SK-N-SH (cell line): ENCODE data around the gene LY6G6C. TPM values are rescaled to one million over a fixed set of nuclear protein-coding genes. Genes with fewer than 3 reads are reported as not detected.

ENCODE experiments used
- CTCF ChIA-PET: fragments of 300-600, 350-600 bp; formaldehyde crosslinking; extraction: SDS; loops from one replicate; lab custom pipeline; 2021; lab: Yijun Ruan, JAX
- POLR2A ChIA-PET: fragments of 350-600 bp; sonication (Branson Sonifier 250); formaldehyde crosslinking; extraction: SDS; loops from one replicate; lab custom pipeline; 2020; ENCODE audit warnings: antibody characterized with exemption, inconsistent platforms; lab: Yijun Ruan, JAX
- DNase-seq: peaks from one replicate; pipeline ENCODE4 v3.0.0; 2012
- H2AFZ ChIP-seq: fragments of 200-600 bp; sonication (generic); 2 replicates; pipeline ENCODE4 v1.8.1; 2016; ENCODE audit warnings: antibody characterized with exemption, mild to moderate bottlenecking, low read depth
- H3F3A ChIP-seq: fragments of 200-600 bp; sonication (generic); replicated peaks from 2 replicates; pipeline ENCODE3; 2016; ENCODE audit warnings: antibody characterized with exemption, mild to moderate bottlenecking; ENCODE audit not compliant: insufficient read depth
- H3K27ac ChIP-seq, 2 experiments: fragments of 200-500 bp in 1 of 2; fragments of 200-600 bp in 1 of 2; sonication (Bioruptor generic) in 1 of 2; sonication (generic), shearing (Covaris generic) in 1 of 2; 2 replicates each; pipeline versions ENCODE4 v1.5.1 to v1.6.1; 2014 to 2016; ENCODE audit warnings: low read depth in 2 of 2, inconsistent platforms in 1 of 2, low read length in 1 of 2, mild to moderate bottlenecking in 1 of 2, mixed read lengths in 1 of 2
- H3K27me3 ChIP-seq: fragments of 200-600 bp; sonication (generic), shearing (Covaris generic); 2 replicates; pipeline ENCODE4 v1.6.1; 2016; ENCODE audit warnings: mixed run types; ENCODE audit not compliant: insufficient read depth
- H3K36me3 ChIP-seq, 2 experiments: fragments of 200-500 bp in 1 of 2; fragments of 200-600 bp in 1 of 2; sonication (Bioruptor generic) in 1 of 2; sonication (generic) in 1 of 2; replicated peaks in 1 of 2; 2 replicates each; pipeline versions ENCODE3 to v1.5.1; 2014 to 2016; ENCODE audit warnings: low read length in 1 of 2, mild to moderate bottlenecking in 1 of 2; ENCODE audit not compliant: insufficient read depth in 2 of 2, control insufficient read depth in 1 of 2
- H3K4me1 ChIP-seq, 2 experiments: fragments of 200-500 bp in 1 of 2; fragments of 200-600 bp in 1 of 2; sonication (Bioruptor generic) in 1 of 2; sonication (generic), shearing (Covaris generic) in 1 of 2; 2 replicates each; pipeline versions ENCODE4 v1.5.1 to v1.6.1; 2014 to 2016; ENCODE audit warnings: low read depth in 1 of 2, low read length in 1 of 2, mixed run types in 1 of 2; ENCODE audit not compliant: insufficient read depth in 2 of 2, control insufficient read depth in 1 of 2
- H3K4me2 ChIP-seq: fragments of 200-600 bp; sonication (generic), shearing (Covaris generic); 2 replicates; pipeline ENCODE4 v1.6.1; 2017; ENCODE audit warnings: mixed run types
- H3K4me3 ChIP-seq, 2 experiments: fragments of 200-500 bp in 1 of 2; fragments of 200-600 bp in 1 of 2; sonication (Bioruptor generic) in 1 of 2; sonication (generic), shearing (Covaris generic) in 1 of 2; 2 replicates each; pipeline versions ENCODE4 v1.5.1 to v1.8.1; 2014 to 2016; ENCODE audit warnings: low read depth in 2 of 2, inconsistent platforms in 1 of 2, low read length in 1 of 2, mild to moderate bottlenecking in 1 of 2, mixed read lengths in 1 of 2, moderate library complexity in 1 of 2
- H3K79me2 ChIP-seq: fragments of 200-600 bp; sonication (generic); 2 replicates; pipeline ENCODE4 v1.8.1; 2017; ENCODE audit warnings: mild to moderate bottlenecking; ENCODE audit not compliant: insufficient read depth
- H3K9ac ChIP-seq: fragments of 200-600 bp; sonication (generic); 2 replicates; pipeline ENCODE4 v1.6.1; 2017; ENCODE audit warnings: mixed run types
- H3K9me2 ChIP-seq: fragments of 200-600 bp; sonication (generic); 2 replicates; pipeline ENCODE4 v1.6.1; 2017; ENCODE audit warnings: mixed run types
- H3K9me3 ChIP-seq: fragments of 200-600 bp; sonication (generic); 2 replicates; pipeline ENCODE4 v1.6.1; 2017; ENCODE audit warnings: mixed run types, mild to moderate bottlenecking, moderate library complexity
- H4K20me1 ChIP-seq: fragments of 200-600 bp; sonication (generic); 2 replicates; pipeline ENCODE4 v1.6.1; 2017; ENCODE audit warnings: mild to moderate bottlenecking, mixed run types; ENCODE audit not compliant: insufficient read depth
- CHD2 ChIP-seq: fragments of 150-350 bp; IDR thresholded peaks from 2 replicates; pipeline ENCODE4 v1.6.1; 2018; ENCODE audit warnings: low read length; ENCODE audit not compliant: partially characterized antibody
- ELF1 ChIP-seq: IDR thresholded peaks from 2 replicates; pipeline ENCODE4 v1.4.0; 2012
- FOXJ3 ChIP-seq: sonication (generic); formaldehyde crosslinking; IDR thresholded peaks from 2 replicates; pipeline ENCODE4 v1.5.1; 2020; ENCODE audit warnings: mild to moderate bottlenecking, missing genetic modification reagents
- MEF2A ChIP-seq: IDR thresholded peaks from 2 replicates; pipeline ENCODE4 v1.4.0; 2012; ENCODE audit warnings: low read depth, borderline replicate concordance
- MXI1 ChIP-seq: IDR thresholded peaks from 2 replicates; pipeline ENCODE4 v1.6.1; 2012; ENCODE audit warnings: mild to moderate bottlenecking, low read depth, low read length, improper control_type of control experiment
- NFIC ChIP-seq: IDR thresholded peaks from 2 replicates; pipeline ENCODE4 v1.4.0; 2012; ENCODE audit warnings: borderline replicate concordance
- NRF1 ChIP-seq: IDR thresholded peaks from 2 replicates; pipeline ENCODE4 v1.6.1; 2012; ENCODE audit warnings: low read depth, mild to moderate bottlenecking, low read length
- POLR2AphosphoS5 ChIP-seq: IDR thresholded peaks from 2 replicates; pipeline ENCODE4 v1.6.1; 2012; ENCODE audit warnings: low read depth, low read length
- RAD21 ChIP-seq: IDR thresholded peaks from 2 replicates; pipeline ENCODE4 v1.6.1; 2012; ENCODE audit warnings: mild to moderate bottlenecking, low read length
- RCOR1 ChIP-seq: fragments of 150-350 bp; IDR thresholded peaks from 2 replicates; pipeline ENCODE4 v1.6.1; 2017; ENCODE audit warnings: antibody characterized with exemption, low read length
- SIN3A ChIP-seq: IDR thresholded peaks from 2 replicates; pipeline ENCODE4 v1.6.1; 2012; ENCODE audit warnings: low read depth, mild to moderate bottlenecking, low read length, moderate library complexity, borderline replicate concordance
- TCF12 ChIP-seq: IDR thresholded peaks from 2 replicates; pipeline ENCODE4 v1.4.0; 2012
- WGBS: methylation state at CpG from one replicate; pipeline ENCODE4 v1.1.6; 2017; ENCODE audit warnings: low lambda C conversion rate; 5-methylcytosine and 5-hydroxymethylcytosine counted together
- polyA plus RNA-seq, 3 experiments: library from polyadenylated mRNA; depleted of rRNA; stranded (reverse); fragments of >200 nt; gene quantifications; 2 replicates each; pipeline ENCODE4 v1.2.3, GENCODE V29; 2012
- TF ChIP-seq, protein P1 (sequence below): IDR thresholded peaks from 2 replicates; pipeline ENCODE4 v1.6.1; 2012; ENCODE audit warnings: mild to moderate bottlenecking, low read depth, low read length, moderate library complexity
- TF ChIP-seq, protein P2 (sequence below): IDR thresholded peaks from 2 replicates; pipeline ENCODE4 v1.4.0; 2012; ENCODE audit warnings: low read depth
- TF ChIP-seq, protein P3 (sequence below): fragments of 150-350 bp; IDR thresholded peaks from 2 replicates; pipeline ENCODE4 v1.6.1; 2017; ENCODE audit warnings: antibody characterized with exemption, low read length, low read depth, borderline replicate concordance
- TF ChIP-seq, protein P4 (sequence below): IDR thresholded peaks from 2 replicates; pipeline ENCODE4 v1.4.0; 2012; ENCODE audit warnings: low read depth, borderline replicate concordance

The LY6G6C gene
- polyA plus RNA-seq, 1 of the 3 experiments (the other 2 are of a cell fraction) = not detected

DNA sequence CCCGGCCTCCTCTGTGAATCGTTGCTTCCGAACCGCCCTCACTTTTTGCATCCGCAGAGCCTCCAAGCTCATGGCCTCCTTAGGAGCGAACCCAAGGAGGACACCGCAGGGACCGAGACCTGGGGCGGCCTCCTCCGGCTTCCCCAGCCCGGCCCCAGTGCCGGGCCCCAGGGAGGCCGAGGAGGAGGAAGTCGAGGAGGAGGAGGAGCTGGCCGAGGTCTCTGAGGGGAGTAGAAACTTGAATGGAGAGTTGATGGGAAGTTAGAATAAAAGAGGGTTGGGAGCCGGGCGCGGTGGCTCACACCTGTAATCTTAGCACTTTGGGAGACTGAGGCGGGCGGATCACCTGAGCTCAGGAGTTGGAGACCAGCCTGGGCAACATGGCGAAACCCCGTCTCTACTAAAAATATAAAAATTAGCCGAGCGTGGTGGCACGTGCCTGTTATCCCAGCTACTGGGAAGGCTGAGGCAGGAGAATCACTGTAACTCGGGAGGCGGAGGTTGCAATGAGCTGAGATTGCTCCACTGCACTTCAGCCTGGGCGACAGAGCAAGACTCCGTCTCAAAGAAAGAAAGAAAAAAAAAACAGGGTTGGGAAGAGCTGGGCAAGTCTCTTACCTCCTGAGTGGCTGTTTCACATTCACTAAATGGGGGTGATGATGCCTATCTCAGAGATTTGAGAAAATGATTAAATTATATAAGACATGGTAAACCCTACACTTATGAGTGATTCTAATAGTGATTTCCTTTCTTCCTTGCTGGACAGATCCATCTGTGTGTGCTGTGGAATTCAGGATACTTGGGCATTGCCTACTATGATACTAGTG, 19.1 kb upstream of the LY6G6C start:
- Histone ChIP-seq H3K79me2 (peaks cover 30% of the 10 kb centered on the region), H3K4me2 (peak overlapping the region; percentile 97), H4K20me1 (no peaks in the 10 kb centered on the region)
- POLR2A ChIA-PET = interaction anchor here (0.8 to 1.3 kb wide), 4 partner anchors 8 to 157 kb away, joined by 3 to 4 read pairs (median 4); partner anchors contain the start of gene EHMT2
- DNase-seq = no peak
- WGBS = 19% methylated on average over 29 of the region's 29 CpGs
- TF ChIP-seq POLR2AphosphoS5 = no peak
- TF ChIP-seq MXI1 = no peak
- TF ChIP-seq, protein P1, sequence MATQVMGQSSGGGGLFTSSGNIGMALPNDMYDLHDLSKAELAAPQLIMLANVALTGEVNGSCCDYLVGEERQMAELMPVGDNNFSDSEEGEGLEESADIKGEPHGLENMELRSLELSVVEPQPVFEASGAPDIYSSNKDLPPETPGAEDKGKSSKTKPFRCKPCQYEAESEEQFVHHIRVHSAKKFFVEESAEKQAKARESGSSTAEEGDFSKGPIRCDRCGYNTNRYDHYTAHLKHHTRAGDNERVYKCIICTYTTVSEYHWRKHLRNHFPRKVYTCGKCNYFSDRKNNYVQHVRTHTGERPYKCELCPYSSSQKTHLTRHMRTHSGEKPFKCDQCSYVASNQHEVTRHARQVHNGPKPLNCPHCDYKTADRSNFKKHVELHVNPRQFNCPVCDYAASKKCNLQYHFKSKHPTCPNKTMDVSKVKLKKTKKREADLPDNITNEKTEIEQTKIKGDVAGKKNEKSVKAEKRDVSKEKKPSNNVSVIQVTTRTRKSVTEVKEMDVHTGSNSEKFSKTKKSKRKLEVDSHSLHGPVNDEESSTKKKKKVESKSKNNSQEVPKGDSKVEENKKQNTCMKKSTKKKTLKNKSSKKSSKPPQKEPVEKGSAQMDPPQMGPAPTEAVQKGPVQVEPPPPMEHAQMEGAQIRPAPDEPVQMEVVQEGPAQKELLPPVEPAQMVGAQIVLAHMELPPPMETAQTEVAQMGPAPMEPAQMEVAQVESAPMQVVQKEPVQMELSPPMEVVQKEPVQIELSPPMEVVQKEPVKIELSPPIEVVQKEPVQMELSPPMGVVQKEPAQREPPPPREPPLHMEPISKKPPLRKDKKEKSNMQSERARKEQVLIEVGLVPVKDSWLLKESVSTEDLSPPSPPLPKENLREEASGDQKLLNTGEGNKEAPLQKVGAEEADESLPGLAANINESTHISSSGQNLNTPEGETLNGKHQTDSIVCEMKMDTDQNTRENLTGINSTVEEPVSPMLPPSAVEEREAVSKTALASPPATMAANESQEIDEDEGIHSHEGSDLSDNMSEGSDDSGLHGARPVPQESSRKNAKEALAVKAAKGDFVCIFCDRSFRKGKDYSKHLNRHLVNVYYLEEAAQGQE = 0 out of 2 replicates have a peak, but pooled peaks have one; percentile 47
- no peak for TF ChIP-seq FOXJ3
- TF ChIP-seq ELF1 = no peak
- no peak for TF ChIP-seq RCOR1
- TF ChIP-seq, protein P2, sequence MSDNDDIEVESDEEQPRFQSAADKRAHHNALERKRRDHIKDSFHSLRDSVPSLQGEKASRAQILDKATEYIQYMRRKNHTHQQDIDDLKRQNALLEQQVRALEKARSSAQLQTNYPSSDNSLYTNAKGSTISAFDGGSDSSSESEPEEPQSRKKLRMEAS = no peak
- no peak for TF ChIP-seq CHD2
- TF ChIP-seq, all 33 proteins: peak for 1
- Histone ChIP-seq H3K27me3 (no peaks in the 10 kb centered on the region), H3K9me3 (no peaks in the 10 kb centered on the region), H3K4me1 (peaks cover 11 to 24% of the 10 kb centered on the region in 2 experiments; a peak in 3 of 4 replicates), H3K9me2 (no peaks in the 10 kb centered on the region), H2AFZ (peak overlapping the region; percentile 79), H3K36me3 (peaks cover 6 to 7% of the 10 kb centered on the region in 2 experiments), H3K27ac (peak overlapping the region; percentile 44 to 65), H3F3A (peaks cover 17% of the 10 kb centered on the region), H3K4me3 (peak overlapping the region; percentile 77 to 83), H3K9ac (peak overlapping the region; percentile 92)
- CTCF ChIA-PET = interaction anchor here (0.5 to 5.5 kb wide), 8 partner anchors 11 to 1609 kb away, joined by 3 to 39 read pairs (median 6); partner anchors contain the start of genes C6orf47 and DDAH2

DNA sequence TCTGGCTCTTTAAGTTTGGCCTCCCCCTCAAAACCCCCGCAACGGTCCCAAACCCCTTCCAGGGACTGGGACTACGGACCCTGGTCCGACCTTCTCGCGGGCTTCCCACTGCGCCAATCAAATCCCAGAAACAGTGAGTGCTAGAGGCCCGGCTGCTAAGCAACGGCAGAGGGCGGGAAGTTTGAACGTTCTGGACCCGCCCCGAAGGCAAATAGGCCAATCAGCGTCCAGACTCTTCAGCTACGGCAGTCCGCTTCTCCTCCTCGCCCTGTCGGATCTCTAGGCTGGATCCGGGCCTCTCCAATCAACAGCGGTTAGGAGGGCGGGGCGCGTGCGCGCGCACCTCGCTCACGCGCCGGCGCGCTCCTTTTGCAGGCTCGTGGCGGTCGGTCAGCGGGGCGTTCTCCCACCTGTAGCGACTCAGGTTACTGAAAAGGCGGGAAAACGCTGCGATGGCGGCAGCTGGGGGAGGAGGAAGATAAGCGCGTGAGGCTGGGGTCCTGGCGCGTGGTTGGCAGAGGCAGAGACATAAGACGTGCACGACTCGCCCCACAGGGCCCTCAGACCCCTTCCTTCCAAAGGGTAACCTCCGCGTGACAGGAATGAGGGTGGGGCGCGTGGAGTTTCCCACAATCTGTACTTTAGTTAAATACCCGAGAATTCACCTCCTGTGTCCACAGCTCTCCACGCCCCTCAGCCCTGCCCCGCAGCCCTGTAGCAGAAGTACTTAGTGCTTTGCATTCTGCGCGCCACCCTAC, 18.3 kb upstream of the LY6G6C start, which contains the start of gene MSH5:
TSS of gene MSH5 (plus strand) at position 367 of the 758 bp plus-strand sequence. CDS start 462 bp downstream, outside the sequence.
- peak within 1 kb of the TSS; percentile 99 for H3K4me2 ChIP-seq
- H3K27me3 ChIP-seq = no peaks in the 10 kb centered on the region
- no peaks in the 10 kb centered on the region for H4K20me1 ChIP-seq
- POLR2A ChIA-PET = interaction anchor here (0.5 to 1.5 kb wide), 6 partner anchors 27 to 158 kb away, joined by 3 to 6 read pairs (median 4); partner anchors contain the start of genes BAG6 and EHMT2
- no peaks in the 10 kb centered on the region for H3K9me2 ChIP-seq
- H3K36me3 ChIP-seq = peaks cover 6 to 7% of the 10 kb centered on the region in 2 experiments
- peaks cover 15 to 24% of the 10 kb centered on the region in 2 experiments; a peak in 3 of 4 replicates for H3K4me1 ChIP-seq
- peak; percentile 95 for DNase-seq
- peaks cover 38% of the 10 kb centered on the region for H3K79me2 ChIP-seq
- H2AFZ ChIP-seq = peak within 1 kb of the TSS; percentile 79
- peaks cover 17% of the 10 kb centered on the region for H3F3A ChIP-seq
- WGBS = 2% methylated on average over 32 of the region's 58 CpGs
- no peaks in the 10 kb centered on the region for H3K9me3 ChIP-seq
- peak within 1 kb of the TSS; percentile 77 to 83 for H3K4me3 ChIP-seq
- peak within 1 kb of the TSS; percentile 75 to 88 for H3K27ac ChIP-seq
- CTCF ChIA-PET = interaction anchor here (0.5 to 5.5 kb wide), 11 partner anchors 10 to 220 kb away, joined by 3 to 39 read pairs (median 6); partner anchors contain the start of genes C6orf47, DDAH2, LSM2 and LY6G5C
- H3K9ac ChIP-seq = peak within 1 kb of the TSS; percentile 92
- TF ChIP-seq, protein P3, sequence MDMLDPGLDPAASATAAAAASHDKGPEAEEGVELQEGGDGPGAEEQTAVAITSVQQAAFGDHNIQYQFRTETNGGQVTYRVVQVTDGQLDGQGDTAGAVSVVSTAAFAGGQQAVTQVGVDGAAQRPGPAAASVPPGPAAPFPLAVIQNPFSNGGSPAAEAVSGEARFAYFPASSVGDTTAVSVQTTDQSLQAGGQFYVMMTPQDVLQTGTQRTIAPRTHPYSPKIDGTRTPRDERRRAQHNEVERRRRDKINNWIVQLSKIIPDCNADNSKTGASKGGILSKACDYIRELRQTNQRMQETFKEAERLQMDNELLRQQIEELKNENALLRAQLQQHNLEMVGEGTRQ = no peak
- TF ChIP-seq NRF1 (peak; percentile 78), SIN3A (0 out of 2 replicates have a peak, but pooled peaks have one; percentile 34), MXI1 (peak; percentile 98), RAD21 (no peak), FOXJ3 (no peak), TCF12 (peak; percentile 1; the same call in 1 of the 2 replicates), NFIC (no peak), MEF2A (no peak)
- TF ChIP-seq, protein P2 = peak; percentile 94
- TF ChIP-seq, protein P4, sequence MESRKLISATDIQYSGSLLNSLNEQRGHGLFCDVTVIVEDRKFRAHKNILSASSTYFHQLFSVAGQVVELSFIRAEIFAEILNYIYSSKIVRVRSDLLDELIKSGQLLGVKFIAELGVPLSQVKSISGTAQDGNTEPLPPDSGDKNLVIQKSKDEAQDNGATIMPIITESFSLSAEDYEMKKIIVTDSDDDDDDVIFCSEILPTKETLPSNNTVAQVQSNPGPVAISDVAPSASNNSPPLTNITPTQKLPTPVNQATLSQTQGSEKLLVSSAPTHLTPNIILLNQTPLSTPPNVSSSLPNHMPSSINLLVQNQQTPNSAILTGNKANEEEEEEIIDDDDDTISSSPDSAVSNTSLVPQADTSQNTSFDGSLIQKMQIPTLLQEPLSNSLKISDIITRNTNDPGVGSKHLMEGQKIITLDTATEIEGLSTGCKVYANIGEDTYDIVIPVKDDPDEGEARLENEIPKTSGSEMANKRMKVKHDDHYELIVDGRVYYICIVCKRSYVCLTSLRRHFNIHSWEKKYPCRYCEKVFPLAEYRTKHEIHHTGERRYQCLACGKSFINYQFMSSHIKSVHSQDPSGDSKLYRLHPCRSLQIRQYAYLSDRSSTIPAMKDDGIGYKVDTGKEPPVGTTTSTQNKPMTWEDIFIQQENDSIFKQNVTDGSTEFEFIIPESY = peak; percentile 85
